Stimulated activated naive CD4-positive, alpha-beta T cell (primary cell): Measurements from ENCODE around the gene ATG16L1.

ENCODE experiments used
- DNase-seq, 6 experiments: peaks; one replicate each; lab custom pipeline; 2025; lab: John Stamatoyannopoulos, UW

The ATG16L1 gene

GRCh38 chr2:233260661-233261060, 9.2 kb downstream of the ATG16L1 start:
- DNase-seq: no peak

- no peak for DNase-seq
Observed at GRCh38 chr2:233261819-233262555, 10.5 kb downstream of the ATG16L1 start.

GRCh38 chr2:233262562-233262961, 11.1 kb downstream of the ATG16L1 start:
- DNase-seq: no peak

DNA sequence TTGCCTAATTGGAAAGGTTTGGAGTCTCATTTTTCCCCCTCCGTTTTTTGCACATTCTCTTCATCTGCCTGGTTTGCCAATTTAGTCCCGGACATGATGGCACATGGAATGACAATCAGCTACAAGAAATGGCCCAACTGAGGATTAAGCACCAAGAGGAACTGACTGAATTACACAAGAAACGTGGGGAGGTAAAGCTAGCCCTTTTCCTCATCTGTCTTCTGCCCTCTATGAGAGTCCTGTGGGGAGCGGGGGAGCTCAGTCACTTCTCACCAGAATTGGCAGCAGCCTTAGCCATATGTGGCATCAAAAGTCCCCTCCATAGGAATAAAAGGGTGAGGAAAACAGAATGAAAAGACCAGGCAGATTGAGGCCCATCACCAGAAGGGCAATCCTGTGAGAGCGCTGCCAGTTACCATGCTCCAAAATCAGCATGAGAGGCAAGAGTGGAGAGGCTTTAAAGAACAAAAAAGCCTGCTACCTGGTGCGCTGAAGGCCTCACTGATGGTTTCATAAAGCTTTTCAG, 11.6 kb downstream of the ATG16L1 start:
- no peak for DNase-seq

DNA sequence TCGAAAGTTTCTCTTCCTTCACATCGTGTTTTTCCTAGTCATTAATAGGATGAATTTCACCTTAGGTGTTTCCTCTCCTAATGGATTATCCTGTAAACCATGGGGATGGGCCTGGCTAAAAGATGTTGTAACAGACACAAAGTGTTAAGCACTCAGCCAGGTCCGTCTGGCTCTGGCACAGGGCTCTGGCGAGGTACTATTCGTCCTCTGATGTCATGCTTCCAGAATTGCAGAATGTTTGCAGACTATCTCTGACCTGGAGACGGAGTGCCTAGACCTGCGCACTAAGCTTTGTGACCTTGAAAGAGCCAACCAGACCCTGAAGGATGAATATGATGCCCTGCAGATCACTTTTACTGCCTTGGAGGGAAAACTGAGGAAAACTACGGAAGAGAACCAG, 13.2 kb downstream of the ATG16L1 start:
- DNase-seq: no peak

GRCh38 chr2:233265899-233266431, 14.5 kb downstream of the ATG16L1 start:
- DNase-seq: no peak

DNA sequence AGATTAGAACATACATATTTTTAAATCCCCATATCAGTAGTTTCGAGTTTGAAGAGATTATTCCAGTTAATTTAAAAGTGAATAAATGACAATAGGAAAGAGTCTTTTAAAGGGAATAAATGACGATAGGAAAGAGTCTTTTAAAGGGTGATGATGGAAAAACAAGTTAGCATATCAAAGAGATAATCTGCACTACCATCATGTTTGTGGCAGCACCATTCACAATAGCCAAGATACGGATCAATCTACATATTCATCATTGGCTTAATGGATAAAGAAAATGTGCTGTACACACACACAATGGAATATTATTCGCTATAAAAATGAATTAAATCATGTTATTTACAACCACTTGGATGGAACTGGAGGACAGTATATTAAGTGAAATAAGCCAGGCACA, 15.0 kb downstream of the ATG16L1 start:
- no peak for DNase-seq

- peak; percentile 62 to 94 (median 85) for DNase-seq
Observed at GRCh38 chr2:233267516-233268245, 16.2 kb downstream of the ATG16L1 start.

DNA sequence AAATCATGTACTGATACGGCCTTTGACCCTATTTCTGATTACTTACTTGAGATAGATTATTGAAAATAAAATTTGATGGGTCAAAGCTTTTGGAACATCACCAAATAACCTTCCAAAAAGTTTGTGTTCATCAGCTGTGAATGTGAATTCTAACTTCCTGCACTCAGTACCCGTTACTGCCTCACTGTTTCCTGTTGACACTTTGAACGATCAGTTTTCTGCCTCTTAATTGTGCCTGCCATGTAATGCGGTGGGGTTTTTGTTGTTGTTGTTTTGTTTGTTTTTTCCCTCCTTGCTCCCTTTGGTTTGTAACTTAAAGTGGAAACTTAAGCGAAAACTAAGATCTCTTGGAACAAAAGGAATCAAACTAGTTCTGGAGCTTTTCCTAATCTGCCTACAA, 18.9 kb downstream of the ATG16L1 start:
- DNase-seq: peak in 3 of 6 experiments; percentile 45 to 62 (median 51)

GRCh38 chr2:233270951-233271350, 19.5 kb downstream of the ATG16L1 start:
- no peak for DNase-seq

DNA sequence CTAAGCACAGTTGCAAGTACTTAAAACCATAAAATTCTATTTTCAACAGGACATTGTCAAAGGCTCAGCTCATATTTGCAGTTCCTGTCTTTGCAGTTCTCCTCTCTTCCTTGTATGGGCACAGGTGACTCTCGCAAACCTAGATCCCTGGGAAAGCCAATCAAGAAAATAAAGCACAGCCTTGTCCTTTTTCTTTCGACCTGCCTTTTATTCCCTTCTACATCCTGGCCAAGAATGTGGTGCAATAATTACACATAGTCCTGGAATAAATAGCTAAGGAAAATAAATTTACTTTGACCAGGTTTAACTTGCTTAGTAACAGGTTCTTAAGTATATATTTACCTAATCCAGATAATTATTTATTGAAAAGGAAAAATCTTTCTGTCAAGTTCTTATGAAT, 20.2 kb downstream of the ATG16L1 start:
- DNase-seq: no peak

- no peak for DNase-seq
Observed at GRCh38 chr2:233273120-233273519, 21.6 kb downstream of the ATG16L1 start.

DNA sequence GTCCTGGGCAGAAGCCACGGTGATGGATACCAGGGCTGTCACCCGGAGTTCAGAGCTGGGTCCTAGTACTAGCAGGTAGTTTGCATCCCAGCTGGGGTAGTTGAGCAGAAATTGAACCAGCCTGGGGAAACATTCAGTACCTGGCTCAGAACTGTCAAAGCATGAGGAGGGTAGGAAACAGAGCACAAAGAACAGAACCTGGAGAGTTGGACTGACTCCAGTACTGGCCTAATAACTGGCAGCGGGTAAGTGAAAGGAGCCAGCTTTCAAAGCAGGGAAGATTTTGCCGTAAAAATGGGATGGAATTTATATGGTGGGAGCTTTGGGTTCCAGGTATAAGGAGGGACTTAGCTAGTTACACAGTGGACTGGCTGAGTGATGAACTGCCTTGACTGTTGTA, 23.8 kb downstream of the ATG16L1 start:
- no peak for DNase-seq

GRCh38 chr2:233278921-233279320, 27.4 kb downstream of the ATG16L1 start:
- no peak for DNase-seq

GRCh38 chr2:233280114-233280693, 28.7 kb downstream of the ATG16L1 start:
- DNase-seq: no peak

DNA sequence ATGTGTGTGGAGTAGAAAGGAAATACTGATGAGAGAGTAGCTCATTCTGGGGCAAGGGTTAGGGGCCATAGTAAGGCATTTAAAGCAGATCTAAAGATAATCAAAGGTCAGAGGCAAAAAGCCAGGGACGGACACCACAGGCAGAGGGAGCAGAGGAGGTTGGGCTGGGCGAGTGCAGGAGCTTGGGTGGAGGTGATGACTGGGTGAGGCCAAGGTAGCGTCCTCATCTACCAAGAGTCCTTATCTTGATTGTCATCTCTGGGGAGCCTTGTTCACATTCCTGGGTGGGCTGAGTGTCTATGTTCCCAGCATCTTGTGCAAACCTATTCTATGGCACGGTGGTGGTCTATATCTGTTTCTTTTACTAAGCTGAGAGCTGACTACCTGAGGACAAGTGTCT, 30.1 kb downstream of the ATG16L1 start:
- no peak for DNase-seq

- DNase-seq: no peak
Observed at GRCh38 chr2:233281992-233282603, 30.6 kb downstream of the ATG16L1 start.

DNA sequence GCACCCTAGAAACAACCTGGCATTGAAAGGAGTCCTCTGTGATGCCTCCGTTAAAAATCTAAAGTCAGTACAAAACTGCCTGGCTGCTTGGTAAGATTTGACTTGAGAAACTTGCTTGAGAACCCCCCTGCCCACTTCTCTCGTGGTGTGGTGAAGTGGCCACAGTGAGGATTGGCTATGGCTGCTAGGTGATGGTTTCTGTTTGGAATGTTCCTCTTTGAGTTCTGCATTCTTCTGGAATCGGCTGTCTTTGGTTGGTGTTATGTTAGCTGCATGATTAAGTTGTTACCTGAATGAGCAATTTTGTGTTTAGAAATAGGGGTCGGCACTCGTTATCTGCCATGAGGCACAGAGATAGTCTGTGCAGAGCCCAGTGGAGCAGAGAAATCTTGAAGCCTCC, 34.4 kb downstream of the ATG16L1 start:
- DNase-seq: no peak

DNA sequence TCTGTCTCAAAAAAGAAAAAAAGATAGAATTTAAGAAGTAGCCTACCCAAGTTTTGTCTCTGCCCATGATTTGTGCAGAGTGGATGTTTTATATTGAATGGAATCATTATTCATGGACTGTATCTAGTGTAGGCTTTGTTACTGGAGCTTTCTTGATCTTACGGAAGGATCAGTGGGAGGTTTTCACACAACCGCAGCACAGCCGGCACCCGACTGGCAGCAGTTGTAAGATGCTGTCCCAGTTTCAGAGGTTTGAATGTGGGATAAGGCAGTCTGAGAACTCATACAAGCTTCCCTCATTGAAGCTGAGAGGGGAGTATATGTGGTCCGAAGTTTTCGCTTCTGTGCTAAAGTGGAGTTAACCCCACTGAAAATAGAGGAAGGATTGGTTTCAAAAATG, 36.4 kb downstream of the ATG16L1 start:
- no peak for DNase-seq

DNA sequence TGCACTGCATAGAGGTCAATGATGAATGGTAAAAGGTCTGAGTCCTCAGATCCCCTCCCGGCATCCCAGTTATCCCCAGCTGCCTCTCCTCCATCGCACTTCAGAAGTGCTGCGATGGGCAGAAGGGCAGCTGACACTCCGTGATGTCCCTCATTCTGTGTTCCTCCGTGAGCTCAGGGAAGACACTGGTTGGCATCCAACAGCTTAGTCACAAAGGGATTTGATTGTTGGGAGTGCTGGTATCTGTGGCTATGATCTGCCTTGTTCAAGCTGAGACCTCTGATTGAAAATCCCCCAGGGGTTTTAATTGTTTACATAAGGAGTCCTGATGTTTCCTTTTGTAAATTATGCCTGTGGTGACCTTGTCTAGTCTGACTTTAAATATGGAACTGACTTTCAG, 37.2 kb downstream of the ATG16L1 start:
- DNase-seq: no peak

DNA sequence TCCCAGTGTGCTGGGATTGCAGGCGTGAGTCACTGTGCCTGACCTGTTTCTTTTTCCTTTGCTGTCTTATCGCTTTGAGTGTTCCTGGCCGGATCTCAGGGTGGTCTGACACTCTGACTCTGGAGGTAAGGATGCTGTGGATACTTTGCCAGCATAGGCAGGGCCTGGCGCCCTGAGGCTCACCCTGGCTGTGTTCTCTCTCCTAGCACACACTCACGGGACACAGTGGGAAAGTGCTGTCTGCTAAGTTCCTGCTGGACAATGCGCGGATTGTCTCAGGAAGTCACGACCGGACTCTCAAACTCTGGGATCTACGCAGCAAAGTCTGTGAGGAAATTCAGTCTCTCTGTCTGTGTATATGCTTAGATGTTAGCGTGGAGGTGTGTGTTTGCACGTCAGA, 38.2 kb downstream of the ATG16L1 start:
- no peak for DNase-seq
